Fibroblast of skin of back (primary cell): ENCODE data around the gene RPL7A.
"Not testable (repeated sequence)": the region's sequence is repeated elsewhere in the genome, so short reads cannot be mapped to it uniquely, and the experiment has no call there.

ENCODE experiments used
- DNase-seq: peaks from one replicate; pipeline ENCODE4 v3.0.0-alpha.2; 2013

The RPL7A gene

DNA sequence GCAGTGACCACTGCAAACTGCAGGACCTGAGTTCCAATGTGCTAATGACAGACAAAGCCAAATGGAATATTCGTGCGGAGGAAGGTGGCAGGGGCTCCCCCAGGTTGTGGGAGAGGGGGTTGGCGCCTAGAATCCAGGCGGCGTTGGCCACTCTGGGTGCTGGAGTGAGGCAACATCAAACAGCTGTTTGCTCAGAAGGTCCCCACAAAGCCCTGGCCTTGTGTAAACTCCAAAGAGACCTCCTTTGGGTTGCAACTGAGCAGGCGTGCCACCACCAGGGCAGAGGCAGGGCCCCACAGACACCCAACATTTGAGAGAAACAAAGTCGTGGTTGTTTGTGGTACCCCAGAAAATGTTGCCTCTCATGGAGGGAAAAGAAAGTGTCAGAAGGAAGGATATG is 42.7 kb downstream of the RPL7A start:
- no peak for DNase-seq

DNA sequence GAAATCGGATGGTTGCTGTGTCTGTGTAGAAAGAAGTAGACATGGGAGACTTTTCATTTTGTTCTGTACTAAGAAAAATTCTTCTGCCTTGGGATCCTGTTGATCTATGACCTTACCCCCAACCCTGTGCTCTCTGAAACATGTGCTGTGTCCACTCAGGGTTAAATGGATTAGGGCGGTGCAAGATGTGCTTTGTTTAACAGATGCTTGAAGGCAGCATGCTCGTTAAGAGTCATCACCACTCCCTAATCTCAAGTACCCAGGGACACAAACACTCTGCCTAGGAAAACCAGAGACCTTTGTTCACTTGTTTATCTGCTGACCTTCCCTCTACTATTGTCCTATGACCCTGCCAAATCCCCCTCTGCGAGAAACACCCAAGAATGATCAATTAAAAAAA is 43.4 kb downstream of the RPL7A start:
- not testable (repeated sequence) for DNase-seq

DNA sequence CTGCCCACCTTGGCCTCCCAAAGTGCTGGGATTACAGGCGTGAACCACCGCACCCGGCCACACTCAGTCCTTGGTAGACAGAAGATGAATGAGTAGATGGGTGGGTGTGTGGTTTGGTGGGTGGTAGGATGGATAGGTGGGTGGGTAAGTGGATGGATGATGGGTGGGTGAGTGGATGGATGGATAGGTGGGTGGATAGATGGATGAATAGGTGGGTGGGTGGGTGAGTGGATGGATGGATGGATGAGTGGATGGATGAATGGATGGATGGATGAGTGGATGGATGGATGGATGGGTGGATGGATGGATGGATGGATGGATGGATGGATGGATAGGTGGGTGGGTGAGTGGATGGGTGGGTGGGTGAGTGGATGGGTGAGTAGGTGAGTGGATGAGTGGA is 44.3 kb downstream of the RPL7A start:
- not testable (repeated sequence) for DNase-seq

DNA sequence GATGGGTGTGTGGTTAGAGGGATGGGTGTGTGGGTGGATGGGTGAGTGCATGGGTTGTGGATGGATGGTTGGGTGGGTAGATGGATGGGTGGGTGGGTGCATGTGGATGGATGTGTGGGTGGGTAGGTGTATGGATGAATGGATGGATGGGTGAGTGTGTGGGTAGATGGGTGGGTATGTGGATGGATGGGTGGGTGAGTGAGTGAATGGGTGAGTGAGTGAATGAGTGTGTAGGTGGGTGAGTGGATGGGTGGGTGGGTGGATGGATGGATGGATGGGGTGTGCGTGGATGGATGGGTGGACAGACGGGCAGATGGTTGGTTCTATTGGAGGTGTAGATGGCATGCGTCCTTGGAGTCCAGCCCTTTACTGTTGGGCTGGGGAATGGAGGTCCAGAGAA is 45.4 kb downstream of the RPL7A start:
- no peak for DNase-seq

DNA sequence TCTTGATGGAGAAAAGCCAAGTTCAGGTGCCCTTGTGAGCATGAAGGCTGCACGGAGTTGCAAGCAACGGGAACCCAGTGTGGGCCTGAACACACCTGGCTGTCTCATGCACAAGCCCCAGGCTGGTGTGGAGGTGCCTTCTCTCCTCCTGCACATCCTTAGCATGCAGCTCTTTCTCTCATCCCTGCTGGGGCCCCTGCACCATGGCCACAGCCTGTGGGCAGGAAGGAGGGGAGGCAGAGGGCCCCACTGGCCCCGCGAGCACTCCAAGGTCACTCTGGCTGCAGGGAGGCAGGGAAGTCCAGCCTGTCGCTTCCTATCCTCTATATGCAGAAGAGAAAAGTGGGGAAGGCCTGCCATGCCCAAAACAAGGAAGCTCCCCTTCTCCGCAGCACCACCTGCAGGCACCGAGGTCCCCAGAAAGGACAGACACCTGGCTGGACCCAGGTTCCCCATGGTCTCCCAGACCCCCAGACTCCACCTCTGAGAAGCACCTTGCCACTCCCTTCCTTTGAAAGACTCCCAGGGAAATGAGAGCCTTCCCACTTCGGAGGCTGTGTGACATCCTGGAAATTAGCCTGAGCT is 46.8 kb downstream of the RPL7A start:
- DNase-seq, result no peak

DNA sequence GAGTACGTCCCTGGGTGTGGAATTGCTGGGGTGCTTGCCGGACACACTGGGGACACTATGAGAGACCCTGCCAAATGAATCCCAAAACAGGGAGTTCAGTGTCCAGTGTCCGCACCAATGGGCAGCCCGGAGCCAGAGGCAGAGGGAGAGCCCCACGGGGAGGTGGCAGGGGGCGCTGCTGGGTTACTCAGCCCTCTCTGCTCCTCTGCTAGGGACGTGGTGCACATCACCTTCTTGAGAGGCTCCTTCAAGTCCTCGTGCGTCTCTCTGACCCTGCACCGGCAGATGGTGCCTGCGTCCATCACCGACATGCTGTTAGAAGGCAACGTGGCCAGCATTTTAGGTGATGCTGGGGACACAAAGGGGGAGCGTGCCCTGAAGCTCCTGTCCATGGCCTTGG is 48.9 kb downstream of the RPL7A start:
- DNase-seq, result no peak

DNA sequence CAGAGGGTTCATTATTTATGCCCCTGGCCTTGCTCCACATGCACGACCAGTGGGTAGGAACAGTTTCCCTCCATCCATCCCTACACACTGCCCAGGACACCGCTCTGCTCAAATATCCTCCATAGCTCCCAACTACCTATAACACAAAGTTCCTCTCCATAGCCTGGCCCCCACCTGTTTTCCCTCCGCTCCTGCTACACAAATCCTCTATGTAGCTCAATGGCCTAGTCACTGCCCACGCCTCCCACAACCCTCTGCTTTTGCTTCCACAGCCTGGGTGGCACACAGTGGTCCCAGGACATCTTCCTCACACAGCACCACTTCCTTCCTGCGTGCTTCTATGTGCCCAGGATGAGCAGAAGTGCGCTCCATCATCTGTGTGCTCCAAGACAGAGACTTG is 49.4 kb downstream of the RPL7A start:
- DNase-seq, result no peak

DNA sequence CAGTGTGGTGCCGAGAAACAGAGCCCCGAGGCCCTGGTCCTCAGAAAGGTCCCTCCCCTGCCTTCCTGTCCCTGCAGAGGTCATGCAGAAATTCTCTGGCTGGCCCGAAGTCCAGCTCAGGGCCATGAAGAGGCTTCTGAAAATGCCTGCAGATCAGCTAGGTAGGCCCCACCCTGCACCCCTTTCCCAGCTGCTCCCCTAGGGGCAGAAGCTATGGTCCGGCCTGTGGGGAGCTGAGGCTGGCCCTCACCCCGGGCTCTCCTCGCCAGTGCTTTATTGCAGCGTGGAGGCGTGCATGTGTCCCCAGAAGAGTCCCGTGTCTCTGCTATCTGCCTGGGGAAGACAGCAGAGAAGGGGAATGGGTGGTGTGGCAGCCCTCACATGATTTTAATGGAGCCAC is 49.9 kb downstream of the RPL7A start:
- DNase-seq, result no peak

DNA sequence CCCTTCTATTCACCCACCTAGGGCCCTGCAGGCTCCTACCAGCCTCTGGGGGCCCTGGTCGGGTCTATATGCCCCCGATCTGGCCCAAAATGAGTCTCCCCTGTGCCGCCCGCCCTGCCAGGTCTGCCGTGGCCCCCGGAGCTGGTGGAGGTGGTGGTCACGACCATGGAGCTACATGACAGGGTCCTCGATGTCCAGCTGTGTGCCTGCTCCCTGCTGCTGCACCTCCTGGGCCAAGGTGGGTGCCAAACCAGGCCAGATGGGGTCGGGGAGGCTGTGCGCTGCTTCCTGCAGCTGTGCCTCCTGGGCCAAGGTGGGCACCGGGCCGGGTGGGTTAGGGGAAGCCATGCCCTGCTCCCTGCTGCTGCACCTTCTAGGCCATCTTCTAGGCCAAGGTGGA is 52.3 kb downstream of the RPL7A start:
- no peak for DNase-seq
